Nephron (organoid): ENCODE data around the gene RCSD1.

Experiments used
- H3K27ac Mint-ChIP-seq, 3 experiments: 2 replicates each; pipeline ENCODE4 v1.8.0; 2020; ENCODE audit warnings: mixed read lengths in 3 of 3, mild to moderate bottlenecking in 2 of 3, moderate library complexity in 1 of 3
- H3K27me3 Mint-ChIP-seq: 2 replicates; pipeline ENCODE4 v1.8.0; 2021; ENCODE audit warnings: low read depth, mild to moderate bottlenecking, moderate library complexity, mixed read lengths
- H3K36me3 Mint-ChIP-seq: 2 replicates; pipeline ENCODE4 v1.8.0; 2020; ENCODE audit warnings: low read depth, mixed read lengths
- H3K4me1 Mint-ChIP-seq: 2 replicates; pipeline ENCODE4 v1.8.0; 2020; ENCODE audit warnings: mixed read lengths
- H3K4me3 Mint-ChIP-seq, 3 experiments: 2 replicates each; pipeline ENCODE4 v1.8.0; 2020; ENCODE audit warnings: mild to moderate bottlenecking in 3 of 3, mixed read lengths in 3 of 3, moderate library complexity in 2 of 3
- H3K9me3 Mint-ChIP-seq: 2 replicates; pipeline ENCODE4 v1.8.0; 2020; ENCODE audit warnings: mixed read lengths
- TF ChIP-seq, protein P1 (sequence below), 3 experiments: fragments of 200-600 bp; sonication (generic); IDR thresholded peaks; one replicate each; pipeline ENCODE4 v1.5.0; 2021; ENCODE audit warnings: antibody characterized with exemption in 3 of 3; ENCODE audit not compliant: unreplicated experiment in 3 of 3

The RCSD1 gene

DNA sequence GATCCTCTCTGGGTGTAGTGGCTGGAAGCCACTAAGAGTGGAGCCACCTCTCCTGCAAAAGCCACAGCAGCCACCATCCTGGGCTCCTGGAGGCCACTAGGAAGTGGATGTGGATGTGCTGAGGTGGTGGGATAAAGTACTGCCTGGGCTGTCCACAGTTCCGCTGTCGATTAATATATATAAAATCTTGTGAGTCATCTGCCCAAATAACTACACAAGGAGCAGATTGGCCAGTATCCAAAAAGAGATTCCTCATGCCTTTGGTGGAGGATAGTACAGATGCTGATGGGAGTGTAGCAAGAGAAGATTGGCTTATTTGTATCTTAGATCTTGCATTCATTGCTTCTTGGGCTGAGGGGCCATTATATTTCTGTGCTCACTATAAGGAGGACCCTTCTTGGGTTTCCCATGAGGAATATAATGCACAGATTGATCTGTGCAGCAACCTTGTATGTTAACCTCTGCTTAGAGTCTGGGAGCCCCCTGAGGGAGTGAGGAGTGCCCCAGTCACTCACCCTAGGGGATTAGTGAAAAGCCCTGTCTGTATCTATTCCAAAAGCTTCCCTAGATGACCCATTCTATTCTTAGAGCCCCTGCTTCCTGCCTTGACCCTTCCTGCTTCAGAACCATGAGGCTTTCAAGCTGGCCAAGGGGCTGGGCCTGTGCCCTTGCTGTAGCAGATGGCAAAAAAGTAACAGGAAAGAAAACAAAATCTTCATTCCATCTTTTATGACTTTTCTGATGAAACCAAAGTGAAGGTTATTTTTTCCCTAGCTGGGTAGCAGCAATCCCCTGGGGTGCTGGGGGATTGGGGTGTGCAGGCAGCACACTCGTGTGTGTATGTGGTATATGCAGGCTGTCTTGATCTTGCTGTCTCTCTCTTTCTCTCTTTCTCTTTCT is 31.7 kb downstream of the RCSD1 start:
- no peaks in the 10 kb centered on the region for H3K36me3 Mint-ChIP-seq
- peak overlapping the region; percentile 32 to 70 (median 67) for H3K27ac Mint-ChIP-seq
- TF ChIP-seq, protein P1, sequence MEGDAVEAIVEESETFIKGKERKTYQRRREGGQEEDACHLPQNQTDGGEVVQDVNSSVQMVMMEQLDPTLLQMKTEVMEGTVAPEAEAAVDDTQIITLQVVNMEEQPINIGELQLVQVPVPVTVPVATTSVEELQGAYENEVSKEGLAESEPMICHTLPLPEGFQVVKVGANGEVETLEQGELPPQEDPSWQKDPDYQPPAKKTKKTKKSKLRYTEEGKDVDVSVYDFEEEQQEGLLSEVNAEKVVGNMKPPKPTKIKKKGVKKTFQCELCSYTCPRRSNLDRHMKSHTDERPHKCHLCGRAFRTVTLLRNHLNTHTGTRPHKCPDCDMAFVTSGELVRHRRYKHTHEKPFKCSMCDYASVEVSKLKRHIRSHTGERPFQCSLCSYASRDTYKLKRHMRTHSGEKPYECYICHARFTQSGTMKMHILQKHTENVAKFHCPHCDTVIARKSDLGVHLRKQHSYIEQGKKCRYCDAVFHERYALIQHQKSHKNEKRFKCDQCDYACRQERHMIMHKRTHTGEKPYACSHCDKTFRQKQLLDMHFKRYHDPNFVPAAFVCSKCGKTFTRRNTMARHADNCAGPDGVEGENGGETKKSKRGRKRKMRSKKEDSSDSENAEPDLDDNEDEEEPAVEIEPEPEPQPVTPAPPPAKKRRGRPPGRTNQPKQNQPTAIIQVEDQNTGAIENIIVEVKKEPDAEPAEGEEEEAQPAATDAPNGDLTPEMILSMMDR (IDR thresholded peaks at IDR 0.05; ENCODE audit: unreplicated experiment in 3 of 3), result no peak
- peaks cover 5% of the 10 kb centered on the region for H3K27me3 Mint-ChIP-seq
- H3K4me1 Mint-ChIP-seq, result peaks cover 54% of the 10 kb centered on the region
- peak overlapping the region in 1 of 3 experiments; percentile 20 for H3K4me3 Mint-ChIP-seq
- no peaks in the 10 kb centered on the region for H3K9me3 Mint-ChIP-seq

DNA sequence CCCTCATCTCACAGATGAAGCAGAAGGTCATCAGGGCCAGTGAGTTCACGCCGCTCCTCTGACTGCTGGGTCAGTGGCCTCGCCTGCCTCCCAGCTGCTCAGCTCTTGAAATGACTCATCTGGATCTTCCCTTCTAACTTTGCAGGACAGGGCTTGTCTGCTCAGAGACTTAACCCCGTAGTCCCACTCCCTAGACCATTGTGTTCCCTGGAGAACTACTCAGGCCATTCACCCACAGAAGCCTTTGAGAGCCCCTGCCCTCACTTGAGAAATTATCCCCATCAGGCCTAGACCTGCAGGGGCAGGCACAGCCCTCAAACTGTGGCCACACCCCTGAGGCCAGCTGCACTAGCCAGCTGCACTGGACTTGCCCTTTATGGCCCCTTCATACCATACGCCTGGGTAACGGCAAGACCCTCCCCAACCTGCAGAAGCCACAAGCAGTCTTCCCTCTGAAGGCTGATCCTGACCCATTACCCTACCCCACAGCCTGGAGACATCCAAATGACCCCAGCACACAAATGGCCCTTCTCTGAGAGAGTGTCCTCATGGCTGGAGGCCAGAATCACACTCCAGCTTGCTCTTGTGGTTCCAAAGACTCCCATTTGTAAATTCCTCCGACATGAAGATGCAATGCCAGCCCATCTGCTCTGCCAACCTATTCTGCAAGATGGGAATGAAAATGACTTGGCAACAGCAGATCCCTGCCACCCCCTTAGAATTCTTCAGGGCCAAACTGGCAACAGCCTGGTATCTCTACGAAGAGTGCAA is 33.2 kb downstream of the RCSD1 start:
- H3K27ac Mint-ChIP-seq, result peak overlapping the region; percentile 6 to 67 (median 32)
- no peaks in the 10 kb centered on the region for H3K36me3 Mint-ChIP-seq
- peaks cover 60% of the 10 kb centered on the region for H3K4me1 Mint-ChIP-seq
- TF ChIP-seq, protein P1 (IDR thresholded peaks at IDR 0.05; ENCODE audit: unreplicated experiment in 3 of 3), result no peak
- peak overlapping the region in 1 of 3 experiments; percentile 18 for H3K4me3 Mint-ChIP-seq
- no peaks in the 10 kb centered on the region for H3K9me3 Mint-ChIP-seq
- H3K27me3 Mint-ChIP-seq, result peaks cover 5% of the 10 kb centered on the region

DNA sequence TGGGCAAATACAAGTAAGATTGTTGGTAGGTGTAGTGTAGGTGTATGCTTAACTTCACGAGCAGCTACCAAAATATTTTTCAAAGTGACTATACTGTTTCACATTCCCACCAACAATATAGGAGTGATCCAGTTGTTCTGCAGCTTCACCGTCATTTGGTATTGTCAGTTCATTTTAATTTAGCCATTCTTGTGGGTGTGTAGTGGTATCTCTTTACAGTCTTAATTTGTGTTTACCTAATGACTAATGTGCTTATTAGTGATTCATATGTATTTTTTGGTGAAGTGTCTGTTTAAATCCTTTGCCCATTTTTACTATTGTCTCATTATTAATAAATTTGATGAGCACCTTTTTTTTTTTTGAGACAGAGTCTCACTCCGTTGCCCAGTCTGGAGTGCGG is 35.4 kb downstream of the RCSD1 start:
- Mint-ChIP-seq H3K27ac (no peak overlapping the region), H3K4me1 (peaks cover 64% of the 10 kb centered on the region), H3K4me3 (no peak overlapping the region), H3K36me3 (no peaks in the 10 kb centered on the region), H3K9me3 (no peaks in the 10 kb centered on the region), H3K27me3 (no peaks in the 10 kb centered on the region)
- TF ChIP-seq, protein P1 (IDR thresholded peaks at IDR 0.05; ENCODE audit: unreplicated experiment in 3 of 3), result no peak

DNA sequence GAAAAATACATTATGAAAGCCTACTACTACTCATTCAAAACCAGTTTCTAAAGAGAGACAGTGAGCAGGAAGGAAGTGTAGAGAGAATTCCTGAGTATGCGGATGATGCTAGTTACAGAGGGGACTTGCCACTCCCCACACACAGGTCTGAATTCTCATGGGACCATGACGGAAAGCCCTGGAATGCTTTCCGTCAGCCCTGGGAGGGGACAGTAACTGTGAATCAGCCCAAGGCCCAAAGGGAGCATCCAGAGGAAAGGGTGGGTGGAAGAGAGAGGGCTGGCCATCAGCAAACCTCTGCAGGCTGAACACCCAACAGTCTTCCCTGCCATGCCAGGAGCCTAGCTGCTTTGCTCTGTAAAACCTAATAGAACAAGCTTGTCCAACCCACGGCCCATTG is 36.4 kb downstream of the RCSD1 start:
- no peak overlapping the region for H3K27ac Mint-ChIP-seq
- TF ChIP-seq, protein P1 (IDR thresholded peaks at IDR 0.05; ENCODE audit: unreplicated experiment in 3 of 3), result no peak
- peaks cover 4% of the 10 kb centered on the region for H3K27me3 Mint-ChIP-seq
- H3K36me3 Mint-ChIP-seq, result no peaks in the 10 kb centered on the region
- no peak overlapping the region for H3K4me3 Mint-ChIP-seq
- H3K9me3 Mint-ChIP-seq, result no peaks in the 10 kb centered on the region
- peaks cover 66% of the 10 kb centered on the region for H3K4me1 Mint-ChIP-seq

DNA sequence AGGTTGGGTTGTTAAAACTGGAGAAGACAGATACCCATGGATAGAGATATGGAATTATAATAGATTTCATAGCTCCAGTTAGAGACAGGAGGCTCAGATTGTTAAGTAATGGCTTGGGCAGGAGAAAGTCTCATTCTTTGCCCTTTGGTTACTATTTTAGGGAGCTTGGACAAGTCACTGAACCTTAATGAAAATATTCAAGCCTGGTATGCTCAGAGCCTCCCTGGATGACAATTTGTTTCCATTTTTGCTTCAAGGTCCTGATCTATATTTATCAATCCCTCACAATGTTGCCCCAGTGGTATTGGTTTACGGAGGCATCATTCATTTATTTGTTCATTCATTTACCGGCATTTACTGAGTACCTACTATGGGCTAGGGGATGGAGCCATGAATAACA is 37.5 kb downstream of the RCSD1 start:
- Mint-ChIP-seq H3K27me3 (peaks cover 4% of the 10 kb centered on the region), H3K4me1 (peaks cover 62% of the 10 kb centered on the region)
- TF ChIP-seq, protein P1 (IDR thresholded peaks at IDR 0.05; ENCODE audit: unreplicated experiment in 3 of 3), result no peak

More for the DNA sequence above, 37.5 kb downstream of the RCSD1 start:
- Mint-ChIP-seq H3K36me3 (no peaks in the 10 kb centered on the region), H3K27ac (no peak overlapping the region), H3K4me3 (no peak overlapping the region), H3K9me3 (no peaks in the 10 kb centered on the region)
